H9 (cell line): ENCODE measurements around the gene HSPA8. TPM values are rescaled to one million over a fixed set of nuclear protein-coding genes. Genes with fewer than 3 reads are reported as not detected.
A peak's percentile ranks its signal among the peaks of the same experiment; 100 is the strongest.

Experiments used
- DNase-seq: peaks from one replicate; pipeline ENCODE4 v3.0.0-alpha.2; 2017
- H2AFZ ChIP-seq: one replicate; pipeline ENCODE4 v1.6.1; 2013; ENCODE audit warnings: mild to moderate bottlenecking, low read length, control low read depth, moderate library complexity
- H2AK5ac ChIP-seq: 2 replicates; pipeline ENCODE4 v1.6.1; 2013; ENCODE audit warnings: low read length, control low read depth, mixed read lengths; ENCODE audit not compliant: insufficient read length
- H2BK120ac ChIP-seq: one replicate; pipeline ENCODE4 v1.6.1; 2013; ENCODE audit warnings: low read depth, mild to moderate bottlenecking, low read length, control low read depth, inconsistent platforms; ENCODE audit not compliant: poor library complexity, severe bottlenecking
- H2BK12ac ChIP-seq: 2 replicates; pipeline ENCODE4 v1.6.1; 2013; ENCODE audit warnings: low read length, control low read depth, mixed read lengths, low read depth; ENCODE audit not compliant: insufficient read length
- H2BK15ac ChIP-seq: 2 replicates; pipeline ENCODE4 v1.6.1; 2013; ENCODE audit warnings: low read depth, low read length, control low read depth
- H2BK20ac ChIP-seq: one replicate; pipeline ENCODE4 v1.6.1; 2013; ENCODE audit warnings: low read depth, mild to moderate bottlenecking, low read length, control low read depth, inconsistent platforms; ENCODE audit not compliant: poor library complexity, severe bottlenecking
- H2BK5ac ChIP-seq: 2 replicates; pipeline ENCODE4 v1.6.1; 2013; ENCODE audit warnings: low read length, control low read depth, mixed read lengths; ENCODE audit not compliant: insufficient read length
- H3K14ac ChIP-seq: 2 replicates; pipeline ENCODE4 v1.6.1; 2013; ENCODE audit warnings: low read length, control low read depth; ENCODE audit not compliant: insufficient read depth
- H3K18ac ChIP-seq: 2 replicates; pipeline ENCODE4 v1.6.1; 2013; ENCODE audit warnings: low read depth, mild to moderate bottlenecking, mixed read lengths, low read length, control low read depth; ENCODE audit not compliant: insufficient read length
- H3K23ac ChIP-seq: 2 replicates; pipeline ENCODE4 v1.6.1; 2013; ENCODE audit warnings: low read length, control low read depth, mixed read lengths, low read depth; ENCODE audit not compliant: insufficient read length
- H3K23me2 ChIP-seq: 2 replicates; pipeline ENCODE4 v1.6.1; 2013; ENCODE audit warnings: low read depth, mild to moderate bottlenecking, mixed read lengths, low read length, control low read depth; ENCODE audit not compliant: insufficient read length, poor library complexity, severe bottlenecking
- H3K27ac ChIP-seq: 2 replicates; pipeline ENCODE4 v1.5.1; 2013; ENCODE audit warnings: low read length, control low read depth, mixed read lengths, low read depth; ENCODE audit not compliant: insufficient read length
- H3K27me3 ChIP-seq: 2 replicates; pipeline ENCODE4 v1.6.1; 2013; ENCODE audit warnings: low read length, control low read depth, inconsistent platforms; ENCODE audit not compliant: insufficient read depth
- H3K4ac ChIP-seq: 2 replicates; pipeline ENCODE4 v1.6.1; 2013; ENCODE audit warnings: low read depth, mild to moderate bottlenecking, control low read depth, inconsistent platforms, low read length, moderate library complexity
- H3K4me1 ChIP-seq: 2 replicates; pipeline ENCODE4 v1.6.1; 2013; ENCODE audit warnings: low read length, control low read depth, inconsistent platforms; ENCODE audit not compliant: insufficient read depth
- H3K4me2 ChIP-seq: 2 replicates; pipeline ENCODE4 v1.6.1; 2013; ENCODE audit warnings: low read length, control low read depth, mixed read lengths; ENCODE audit not compliant: insufficient read length, insufficient read depth
- H3K56ac ChIP-seq: 2 replicates; pipeline ENCODE4 v1.6.1; 2013; ENCODE audit warnings: low read depth, mild to moderate bottlenecking, mixed read lengths, low read length, control low read depth; ENCODE audit not compliant: insufficient read length
- H3K79me1 ChIP-seq: 2 replicates; pipeline ENCODE4 v1.6.1; 2013; ENCODE audit warnings: low read depth, mild to moderate bottlenecking, moderate library complexity, low read length, control low read depth, inconsistent platforms; ENCODE audit not compliant: insufficient read depth, poor library complexity, severe bottlenecking
- H3K79me2 ChIP-seq: 2 replicates; pipeline ENCODE4 v1.6.1; 2013; ENCODE audit warnings: low read length, control low read depth, inconsistent platforms; ENCODE audit not compliant: insufficient read depth
- H3K9ac ChIP-seq: 2 replicates; pipeline ENCODE4 v1.6.1; 2013; ENCODE audit warnings: low read length, control low read depth, mixed read lengths; ENCODE audit not compliant: insufficient read length; ENCODE audit errors: extremely low read depth
- H3K9me3 ChIP-seq: one replicate; pipeline ENCODE4 v1.6.1; 2013; ENCODE audit warnings: low read depth, low read length, inconsistent platforms; ENCODE audit not compliant: control insufficient read depth
- H3T11ph ChIP-seq: one replicate; pipeline ENCODE4 v1.6.1; 2013; ENCODE audit warnings: mild to moderate bottlenecking, low read length, control low read depth, inconsistent platforms
- H4K20me1 ChIP-seq: one replicate; pipeline ENCODE4 v1.6.1; 2013; ENCODE audit not compliant: control insufficient read depth, insufficient read length, insufficient read depth
- H4K5ac ChIP-seq: 2 replicates; pipeline ENCODE4 v1.6.1; 2013; ENCODE audit warnings: low read depth, mild to moderate bottlenecking, mixed read lengths, low read length, control low read depth; ENCODE audit not compliant: insufficient read length
- H4K8ac ChIP-seq: replicated peaks from 2 replicates; pipeline ENCODE4 v1.6.1; 2013; ENCODE audit warnings: low read length, control low read depth, mixed read lengths, low read depth; ENCODE audit not compliant: insufficient read length
- H4K91ac ChIP-seq: 2 replicates; pipeline ENCODE4 v1.6.1; 2013; ENCODE audit warnings: low read depth, mild to moderate bottlenecking, moderate library complexity, mixed read lengths, low read length, control low read depth; ENCODE audit not compliant: insufficient read length
- H3K27ac Mint-ChIP-seq, 3 experiments: 2 replicates in 2 of 3; 3 replicates in 1 of 3; pipeline ENCODE4 v1.8.0; 2020 to 2021; ENCODE audit warnings: mixed read lengths in 3 of 3, mild to moderate bottlenecking in 1 of 3, moderate library complexity in 1 of 3
- H3K27me3 Mint-ChIP-seq: 2 replicates; pipeline ENCODE4 v1.8.0; 2021; ENCODE audit warnings: low read depth, mild to moderate bottlenecking, moderate library complexity, mixed read lengths
- H3K36me3 Mint-ChIP-seq, 3 experiments: 2 replicates in 2 of 3; 3 replicates in 1 of 3; pipeline ENCODE4 v1.8.0; 2020 to 2021; ENCODE audit warnings: low read depth in 3 of 3, mixed read lengths in 3 of 3; ENCODE audit not compliant: insufficient read depth in 1 of 3
- H3K4me1 Mint-ChIP-seq, 2 experiments: 2 replicates each; pipeline ENCODE4 v1.8.0; 2020; ENCODE audit warnings: mixed read lengths in 2 of 2
- H3K4me3 Mint-ChIP-seq, 2 experiments: 2 replicates in 1 of 2; 3 replicates in 1 of 2; pipeline ENCODE4 v1.8.0; 2020 to 2021; ENCODE audit warnings: mild to moderate bottlenecking in 2 of 2, mixed read lengths in 2 of 2, moderate library complexity in 1 of 2
- H3K9me3 Mint-ChIP-seq, 2 experiments: 2 replicates in 1 of 2; 3 replicates in 1 of 2; pipeline ENCODE4 v1.8.0; 2020; ENCODE audit warnings: mild to moderate bottlenecking in 2 of 2, mixed read lengths in 2 of 2, moderate library complexity in 1 of 2
- WGBS: extraction: QIAGEN DNeasy Blood & Tissue Kit; methylation state at CpG from one replicate; pipeline ENCODE4 v1.1.7; 2013; ENCODE audit warnings: missing lambda C conversion rate, low lambda C conversion rate, mixed read lengths; ENCODE audit not compliant: insufficient read length; ENCODE audit errors: extremely low coverage; 5-methylcytosine and 5-hydroxymethylcytosine counted together
- total RNA-seq: library from RNA; stranded (reverse); gene quantifications from 2 replicates; pipeline ENCODE4 v1.2.1, GENCODE V29; 2021
- TF ChIP-seq, protein P1 (sequence below): fragments of 200-600 bp; sonication (generic); conservative IDR thresholded peaks from 3 replicates; pipeline ENCODE4 v1.8.0; 2021; ENCODE audit warnings: antibody characterized with exemption, mild to moderate bottlenecking

Gene HSPA8
- total RNA-seq, 1 experiment from 2014 or later = 2,160 TPM

DNA sequence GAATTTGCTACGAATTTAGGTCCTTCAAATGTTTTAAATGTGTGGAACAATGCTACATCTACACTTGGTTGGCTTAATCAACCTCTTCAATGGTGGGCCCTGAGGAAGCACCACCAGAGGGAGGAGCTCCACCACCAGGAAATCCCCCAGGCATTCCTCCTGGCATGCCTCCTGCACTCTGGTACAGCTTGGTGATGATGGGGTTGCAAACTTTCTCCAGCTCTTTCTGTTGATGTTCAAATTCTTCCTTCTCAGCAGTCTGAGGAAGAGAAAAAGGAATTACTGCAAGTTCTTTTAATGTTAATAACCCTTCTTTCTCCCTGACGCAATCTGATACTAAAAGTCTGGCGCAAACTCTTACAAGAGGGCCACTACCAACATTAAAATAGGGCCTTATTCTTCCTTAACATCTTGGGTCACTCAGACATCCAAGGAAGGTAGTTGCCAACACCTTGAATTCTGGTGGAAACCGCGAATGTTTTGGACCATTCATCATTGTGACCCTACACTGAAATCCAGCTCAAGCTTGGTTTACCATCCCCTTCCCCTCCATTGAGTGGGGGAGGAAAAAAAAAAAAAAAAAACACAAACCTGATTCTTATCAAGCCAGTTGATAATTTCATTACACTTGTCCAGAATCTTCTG lies 4.2 kb downstream of the HSPA8 start:
- Histone ChIP-seq H4K5ac (no peak overlapping the region), H3K4ac (no peak overlapping the region), H4K20me1 (no peaks in the 10 kb centered on the region), H3K23me2 (peaks cover 8% of the 10 kb centered on the region), H3K27me3 (no peaks in the 10 kb centered on the region), H3K9me3 (no peaks in the 10 kb centered on the region), H2AK5ac (no peak overlapping the region), H2BK12ac (no peak overlapping the region), H2BK15ac (no peak overlapping the region), H3K4me2 (no peak overlapping the region), H3K23ac (no peak overlapping the region), H4K91ac (no peak overlapping the region), H3K4me1 (no peaks in the 10 kb centered on the region), H2BK5ac (no peak overlapping the region), H3T11ph (no peak overlapping the region), H3K9ac (no peak overlapping the region), H2BK20ac (no peak overlapping the region), H3K14ac (no peak overlapping the region), H2BK120ac (no peak overlapping the region), H3K27ac (no peak overlapping the region), H3K79me2 (peaks cover 15% of the 10 kb centered on the region; the same call in 1 of the 2 replicates), H2AFZ (no peak overlapping the region), H4K8ac (no peak overlapping the region), H3K79me1 (no peaks in the 10 kb centered on the region), H3K56ac (no peak overlapping the region), H3K18ac (no peak overlapping the region)
- Mint-ChIP-seq H3K4me1 (peaks cover 21 to 39% of the 10 kb centered on the region in 2 experiments), H3K27me3 (peaks cover 3% of the 10 kb centered on the region), H3K9me3 (no peaks in the 10 kb centered on the region; a peak in 2 of 5 replicates), H3K27ac (peak overlapping the region in 2 of 3 experiments; percentile 23 to 94; a peak in 3 of 7 replicates), H3K4me3 (peak overlapping the region; percentile 32 to 97; a peak in 3 of 5 replicates), H3K36me3 (peaks cover 50 to 77% (median 60%) of the 10 kb centered on the region in 3 experiments)
- no peak for DNase-seq
- TF ChIP-seq, protein P1, sequence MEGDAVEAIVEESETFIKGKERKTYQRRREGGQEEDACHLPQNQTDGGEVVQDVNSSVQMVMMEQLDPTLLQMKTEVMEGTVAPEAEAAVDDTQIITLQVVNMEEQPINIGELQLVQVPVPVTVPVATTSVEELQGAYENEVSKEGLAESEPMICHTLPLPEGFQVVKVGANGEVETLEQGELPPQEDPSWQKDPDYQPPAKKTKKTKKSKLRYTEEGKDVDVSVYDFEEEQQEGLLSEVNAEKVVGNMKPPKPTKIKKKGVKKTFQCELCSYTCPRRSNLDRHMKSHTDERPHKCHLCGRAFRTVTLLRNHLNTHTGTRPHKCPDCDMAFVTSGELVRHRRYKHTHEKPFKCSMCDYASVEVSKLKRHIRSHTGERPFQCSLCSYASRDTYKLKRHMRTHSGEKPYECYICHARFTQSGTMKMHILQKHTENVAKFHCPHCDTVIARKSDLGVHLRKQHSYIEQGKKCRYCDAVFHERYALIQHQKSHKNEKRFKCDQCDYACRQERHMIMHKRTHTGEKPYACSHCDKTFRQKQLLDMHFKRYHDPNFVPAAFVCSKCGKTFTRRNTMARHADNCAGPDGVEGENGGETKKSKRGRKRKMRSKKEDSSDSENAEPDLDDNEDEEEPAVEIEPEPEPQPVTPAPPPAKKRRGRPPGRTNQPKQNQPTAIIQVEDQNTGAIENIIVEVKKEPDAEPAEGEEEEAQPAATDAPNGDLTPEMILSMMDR = no peak
- WGBS = no CpG with 5 or more reads among the region's 5 CpGs
